ENCODE measurements around the gene WHRN. TPM values are rescaled to one million over a fixed set of nuclear protein-coding genes. Genes with fewer than 3 reads are reported as not detected.

WHRN gene
- polyA plus RNA-seq, 1 donor from 2014 or later: 2.5 TPM

DNA sequence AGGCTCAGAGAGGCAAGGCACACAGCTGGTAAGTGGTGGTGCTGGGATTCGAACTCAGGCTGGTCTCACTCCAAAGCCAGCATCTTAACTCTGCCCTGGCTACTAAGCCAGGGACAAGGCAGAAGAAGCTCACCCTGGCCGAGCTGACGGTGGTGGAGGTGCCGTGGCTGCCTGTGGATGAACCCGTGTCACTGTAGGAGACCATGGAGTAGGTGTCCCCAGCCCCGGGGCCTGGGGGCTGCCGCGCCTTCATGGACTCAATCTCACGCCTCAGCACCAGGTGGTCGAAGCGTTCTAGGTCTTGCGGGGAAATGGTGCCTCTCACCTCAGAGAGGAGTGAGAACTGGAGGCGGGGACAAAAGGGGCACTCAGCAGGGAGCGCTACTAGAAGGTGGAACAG lies 82.1 kb downstream of the WHRN start:
- H4K20me1 ChIP-seq (ENCODE audit: insufficient read depth): no peaks in the 10 kb centered on the region
- H3K36me3 ChIP-seq (ENCODE audit: insufficient read depth, low read length): no peaks in the 10 kb centered on the region
- TF ChIP-seq MXI1 (conservative IDR thresholded peaks at IDR 0.05; ENCODE audit: poor library complexity, severe bottlenecking) (no peak), EP300 (conservative IDR thresholded peaks at IDR 0.05; ENCODE audit: poor library complexity, severe bottlenecking) (no peak), SMC3 (conservative IDR thresholded peaks at IDR 0.05; ENCODE audit: poor library complexity) (no peak), TAF1 (IDR thresholded peaks at IDR 0.05; ENCODE audit: low read depth) (no peak), EZH2 (IDR thresholded peaks at IDR 0.05; ENCODE audit: borderline replicate concordance, insufficient read depth, low read length, poor library complexity, severe bottlenecking) (no peak), RAD21 (conservative IDR thresholded peaks at IDR 0.05) (no peak), POLR2AphosphoS5 (IDR thresholded peaks at IDR 0.05) (no peak)
- TF ChIP-seq, protein P1, sequence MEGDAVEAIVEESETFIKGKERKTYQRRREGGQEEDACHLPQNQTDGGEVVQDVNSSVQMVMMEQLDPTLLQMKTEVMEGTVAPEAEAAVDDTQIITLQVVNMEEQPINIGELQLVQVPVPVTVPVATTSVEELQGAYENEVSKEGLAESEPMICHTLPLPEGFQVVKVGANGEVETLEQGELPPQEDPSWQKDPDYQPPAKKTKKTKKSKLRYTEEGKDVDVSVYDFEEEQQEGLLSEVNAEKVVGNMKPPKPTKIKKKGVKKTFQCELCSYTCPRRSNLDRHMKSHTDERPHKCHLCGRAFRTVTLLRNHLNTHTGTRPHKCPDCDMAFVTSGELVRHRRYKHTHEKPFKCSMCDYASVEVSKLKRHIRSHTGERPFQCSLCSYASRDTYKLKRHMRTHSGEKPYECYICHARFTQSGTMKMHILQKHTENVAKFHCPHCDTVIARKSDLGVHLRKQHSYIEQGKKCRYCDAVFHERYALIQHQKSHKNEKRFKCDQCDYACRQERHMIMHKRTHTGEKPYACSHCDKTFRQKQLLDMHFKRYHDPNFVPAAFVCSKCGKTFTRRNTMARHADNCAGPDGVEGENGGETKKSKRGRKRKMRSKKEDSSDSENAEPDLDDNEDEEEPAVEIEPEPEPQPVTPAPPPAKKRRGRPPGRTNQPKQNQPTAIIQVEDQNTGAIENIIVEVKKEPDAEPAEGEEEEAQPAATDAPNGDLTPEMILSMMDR (IDR thresholded peaks at IDR 0.05; ENCODE audit: poor library complexity, severe bottlenecking): no peak
- TF ChIP-seq, protein P2, sequence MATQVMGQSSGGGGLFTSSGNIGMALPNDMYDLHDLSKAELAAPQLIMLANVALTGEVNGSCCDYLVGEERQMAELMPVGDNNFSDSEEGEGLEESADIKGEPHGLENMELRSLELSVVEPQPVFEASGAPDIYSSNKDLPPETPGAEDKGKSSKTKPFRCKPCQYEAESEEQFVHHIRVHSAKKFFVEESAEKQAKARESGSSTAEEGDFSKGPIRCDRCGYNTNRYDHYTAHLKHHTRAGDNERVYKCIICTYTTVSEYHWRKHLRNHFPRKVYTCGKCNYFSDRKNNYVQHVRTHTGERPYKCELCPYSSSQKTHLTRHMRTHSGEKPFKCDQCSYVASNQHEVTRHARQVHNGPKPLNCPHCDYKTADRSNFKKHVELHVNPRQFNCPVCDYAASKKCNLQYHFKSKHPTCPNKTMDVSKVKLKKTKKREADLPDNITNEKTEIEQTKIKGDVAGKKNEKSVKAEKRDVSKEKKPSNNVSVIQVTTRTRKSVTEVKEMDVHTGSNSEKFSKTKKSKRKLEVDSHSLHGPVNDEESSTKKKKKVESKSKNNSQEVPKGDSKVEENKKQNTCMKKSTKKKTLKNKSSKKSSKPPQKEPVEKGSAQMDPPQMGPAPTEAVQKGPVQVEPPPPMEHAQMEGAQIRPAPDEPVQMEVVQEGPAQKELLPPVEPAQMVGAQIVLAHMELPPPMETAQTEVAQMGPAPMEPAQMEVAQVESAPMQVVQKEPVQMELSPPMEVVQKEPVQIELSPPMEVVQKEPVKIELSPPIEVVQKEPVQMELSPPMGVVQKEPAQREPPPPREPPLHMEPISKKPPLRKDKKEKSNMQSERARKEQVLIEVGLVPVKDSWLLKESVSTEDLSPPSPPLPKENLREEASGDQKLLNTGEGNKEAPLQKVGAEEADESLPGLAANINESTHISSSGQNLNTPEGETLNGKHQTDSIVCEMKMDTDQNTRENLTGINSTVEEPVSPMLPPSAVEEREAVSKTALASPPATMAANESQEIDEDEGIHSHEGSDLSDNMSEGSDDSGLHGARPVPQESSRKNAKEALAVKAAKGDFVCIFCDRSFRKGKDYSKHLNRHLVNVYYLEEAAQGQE (IDR thresholded peaks at IDR 0.05; ENCODE audit: borderline replicate concordance): no peak

DNA sequence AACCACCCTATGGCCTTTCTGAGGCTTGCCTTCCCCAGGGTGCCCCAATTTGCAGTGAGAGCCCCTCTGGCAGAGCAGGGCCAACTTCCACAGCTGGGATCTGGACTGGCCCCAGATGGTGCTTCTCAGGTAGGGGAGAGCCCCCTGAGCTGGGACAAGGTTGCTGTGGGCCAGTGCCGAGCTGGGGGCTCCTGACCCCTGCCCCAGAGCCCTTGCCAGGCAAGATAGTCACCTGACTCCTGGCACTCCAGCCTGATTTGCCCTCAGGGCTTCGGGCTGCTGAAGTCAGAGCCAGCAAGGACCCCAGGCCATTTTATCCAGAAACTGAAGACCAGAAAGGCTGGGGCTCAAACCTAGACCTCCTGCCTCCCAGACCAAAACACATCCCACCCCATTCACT lies 84.1 kb downstream of the WHRN start:
- no peak overlapping the region for H3K4me2 ChIP-seq (ENCODE audit: low read length)
- H3K9me2 ChIP-seq (ENCODE audit: insufficient read depth, low read length): no peaks in the 10 kb centered on the region
- no peaks in the 10 kb centered on the region for H4K20me1 ChIP-seq (ENCODE audit: insufficient read depth)
- no peak overlapping the region for H3K27ac ChIP-seq (ENCODE audit: low read length)
- H3K9me3 ChIP-seq (ENCODE audit: low read length): no peaks in the 10 kb centered on the region
- H3K4me3 ChIP-seq (ENCODE audit: low read length): no peak overlapping the region
- no peak overlapping the region for H2AFZ ChIP-seq (ENCODE audit: low read depth, low read length)
- TF ChIP-seq EZH2 (IDR thresholded peaks at IDR 0.05; ENCODE audit: borderline replicate concordance, insufficient read depth, low read length, poor library complexity, severe bottlenecking) (no peak), MXI1 (conservative IDR thresholded peaks at IDR 0.05; ENCODE audit: poor library complexity, severe bottlenecking) (no peak), SMC3 (conservative IDR thresholded peaks at IDR 0.05; ENCODE audit: poor library complexity) (no peak), TAF1 (IDR thresholded peaks at IDR 0.05; ENCODE audit: low read depth) (no peak), RAD21 (conservative IDR thresholded peaks at IDR 0.05) (no peak)
- TF ChIP-seq, protein P2 (IDR thresholded peaks at IDR 0.05; ENCODE audit: borderline replicate concordance): no peak
- TF ChIP-seq, protein P1 (IDR thresholded peaks at IDR 0.05; ENCODE audit: poor library complexity, severe bottlenecking): no peak
- no peak overlapping the region for H3K9ac ChIP-seq (ENCODE audit: low read length)
- no peaks in the 10 kb centered on the region for H3F3A ChIP-seq (ENCODE audit: insufficient read depth, low read length, poor library complexity, severe bottlenecking)
- H3K36me3 ChIP-seq (ENCODE audit: insufficient read depth, low read length): no peaks in the 10 kb centered on the region
- no peaks in the 10 kb centered on the region for H3K79me2 ChIP-seq (replicated peaks; ENCODE audit: insufficient read depth, low read length)
- H3K27me3 ChIP-seq (ENCODE audit: insufficient read depth, low read depth, low read length): no peaks in the 10 kb centered on the region

More for the DNA sequence above, 82.1 kb downstream of the WHRN start:
- Histone ChIP-seq H3K9me3 (ENCODE audit: low read length) (no peaks in the 10 kb centered on the region), H3K79me2 (replicated peaks; ENCODE audit: insufficient read depth, low read length) (no peaks in the 10 kb centered on the region), H3F3A (ENCODE audit: insufficient read depth, low read length, poor library complexity, severe bottlenecking) (no peaks in the 10 kb centered on the region), H3K27ac (ENCODE audit: low read length) (no peak overlapping the region), H3K4me3 (ENCODE audit: low read length) (no peak overlapping the region), H3K27me3 (ENCODE audit: insufficient read depth, low read depth, low read length) (no peaks in the 10 kb centered on the region), H2AFZ (ENCODE audit: low read depth, low read length) (no peak overlapping the region), H3K9me2 (ENCODE audit: insufficient read depth, low read length) (no peaks in the 10 kb centered on the region), H3K4me2 (ENCODE audit: low read length) (no peak overlapping the region), H3K9ac (ENCODE audit: low read length) (no peak overlapping the region)

Data from neural cell (in vitro differentiated cells).